Epithelial cell of esophagus (primary cell): ENCODE data around the gene CLEC18B.
"Not testable (repeated sequence)": the region's sequence is repeated elsewhere in the genome, so short reads cannot be mapped to it uniquely, and the experiment has no call there.

ENCODE experiments used
- DNase-seq: peaks from one replicate; pipeline ENCODE4 v3.0.0; 2010; ENCODE audit warnings: low read depth
- H3K4me3 ChIP-seq: 2 replicates; pipeline ENCODE4 v1.5.1; 2011; ENCODE audit warnings: mild to moderate bottlenecking, low read length, control low read depth
- TF ChIP-seq, protein P1 (sequence below): IDR thresholded peaks from 2 replicates; pipeline ENCODE4 v1.5.1; 2011; ENCODE audit warnings: low read depth, mild to moderate bottlenecking, low read length, control low read depth, inconsistent platforms; ENCODE audit not compliant: insufficient read depth; ENCODE audit errors: missing control alignments

CLEC18B gene

DNA sequence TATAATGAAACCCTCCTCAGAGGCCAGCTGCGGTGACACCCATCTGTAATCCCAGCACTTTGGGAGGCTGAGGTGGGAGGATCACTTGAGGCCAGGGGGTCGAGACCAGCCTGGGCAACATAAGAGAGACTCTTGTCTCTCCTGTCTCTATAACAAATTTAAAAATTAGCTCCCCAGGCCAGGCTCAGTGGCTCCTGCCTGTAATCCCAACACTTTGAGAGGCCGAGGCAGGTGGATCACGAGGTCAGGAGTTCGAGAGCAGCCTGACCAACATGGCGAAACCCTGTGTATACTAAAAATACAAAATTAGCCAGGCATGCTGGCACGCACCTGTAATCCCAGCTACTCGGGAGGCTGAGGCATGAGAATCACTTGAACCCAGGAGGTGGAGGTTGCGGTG is 27.1 kb downstream of the CLEC18B start:
- DNase-seq, H3K4me3 ChIP-seq: not testable (repeated sequence)

DNA sequence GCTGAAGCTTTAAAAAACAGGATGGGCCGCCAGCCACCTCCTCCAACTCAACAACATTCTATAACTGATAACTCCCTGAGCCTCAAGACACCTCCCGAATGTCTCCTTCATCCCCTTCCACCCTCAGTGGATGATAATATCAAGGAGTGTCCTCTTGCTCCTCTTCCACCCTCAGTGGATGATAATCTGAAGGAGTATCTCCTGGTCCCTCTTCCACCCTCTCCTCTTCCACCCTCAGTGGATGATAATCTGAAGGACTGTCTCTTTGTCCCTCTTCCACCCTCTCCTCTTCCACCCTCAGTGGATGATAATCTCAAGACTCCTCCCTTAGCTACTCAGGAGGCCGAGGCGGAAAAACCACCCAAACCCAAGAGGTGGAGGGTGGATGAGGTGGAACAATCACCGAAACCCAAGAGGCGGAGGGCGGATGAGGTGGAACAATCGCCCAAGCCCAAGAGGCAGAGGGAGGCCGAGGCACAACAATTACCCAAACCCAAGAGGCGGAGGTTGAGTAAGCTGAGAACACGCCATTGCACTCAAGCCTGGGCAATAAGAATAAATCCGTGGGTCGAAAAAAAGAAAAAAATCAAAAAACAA is 29.7 kb downstream of the CLEC18B start:
- DNase-seq, H3K4me3 ChIP-seq: not testable (repeated sequence)

DNA sequence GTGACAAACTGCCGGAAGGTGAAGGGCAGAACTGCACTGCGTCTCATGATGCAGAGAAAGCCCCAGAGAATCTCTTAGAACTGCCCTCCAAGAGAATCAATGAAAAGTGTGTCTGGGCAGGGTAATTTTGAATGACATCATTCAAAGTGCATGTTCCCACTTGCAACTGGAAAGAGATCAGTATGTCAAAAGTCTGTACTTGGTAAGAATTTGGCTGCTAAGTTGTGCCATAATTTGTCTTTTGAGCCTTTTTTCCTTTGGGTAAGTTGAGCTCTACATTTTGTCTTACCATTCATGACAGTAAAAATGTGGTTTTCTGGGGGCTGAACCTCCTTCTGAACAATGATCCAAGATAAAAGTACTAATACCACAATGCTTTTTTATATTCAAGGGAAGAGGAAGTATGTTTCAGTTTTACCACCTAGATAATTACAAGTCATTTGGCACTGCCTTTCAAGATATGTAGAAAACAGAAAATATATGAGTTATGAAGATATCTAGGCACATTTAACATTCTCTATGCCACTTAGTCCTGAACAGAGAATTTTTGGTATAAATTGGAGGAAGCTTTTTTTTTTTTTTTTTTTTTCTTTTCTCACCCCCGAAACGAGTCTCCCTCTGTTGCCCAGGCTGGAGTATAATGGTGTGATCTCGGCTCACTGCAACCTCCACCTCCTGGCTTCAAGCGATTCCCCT is 38.8 kb downstream of the CLEC18B start:
- DNase-seq: peak; percentile 50
- not testable (repeated sequence) for H3K4me3 ChIP-seq

DNA sequence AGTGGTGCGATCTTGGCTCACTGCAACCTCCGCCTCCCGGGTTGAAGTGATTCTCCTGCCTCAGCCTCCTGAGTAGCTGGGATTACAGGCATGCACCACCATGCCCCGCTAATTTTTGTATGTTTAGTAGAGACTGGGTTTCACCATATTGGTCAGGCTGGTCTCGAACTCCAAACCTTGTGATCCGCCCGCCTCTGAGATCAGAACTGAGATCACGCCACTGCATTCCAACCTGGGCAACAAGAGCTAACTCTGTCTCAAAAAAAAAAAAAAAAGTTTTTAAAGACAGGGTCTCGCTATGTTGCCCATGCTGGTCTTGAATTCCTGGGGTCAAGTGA is 47.5 kb downstream of the CLEC18B start:
- DNase-seq, H3K4me3 ChIP-seq: not testable (repeated sequence)

DNA sequence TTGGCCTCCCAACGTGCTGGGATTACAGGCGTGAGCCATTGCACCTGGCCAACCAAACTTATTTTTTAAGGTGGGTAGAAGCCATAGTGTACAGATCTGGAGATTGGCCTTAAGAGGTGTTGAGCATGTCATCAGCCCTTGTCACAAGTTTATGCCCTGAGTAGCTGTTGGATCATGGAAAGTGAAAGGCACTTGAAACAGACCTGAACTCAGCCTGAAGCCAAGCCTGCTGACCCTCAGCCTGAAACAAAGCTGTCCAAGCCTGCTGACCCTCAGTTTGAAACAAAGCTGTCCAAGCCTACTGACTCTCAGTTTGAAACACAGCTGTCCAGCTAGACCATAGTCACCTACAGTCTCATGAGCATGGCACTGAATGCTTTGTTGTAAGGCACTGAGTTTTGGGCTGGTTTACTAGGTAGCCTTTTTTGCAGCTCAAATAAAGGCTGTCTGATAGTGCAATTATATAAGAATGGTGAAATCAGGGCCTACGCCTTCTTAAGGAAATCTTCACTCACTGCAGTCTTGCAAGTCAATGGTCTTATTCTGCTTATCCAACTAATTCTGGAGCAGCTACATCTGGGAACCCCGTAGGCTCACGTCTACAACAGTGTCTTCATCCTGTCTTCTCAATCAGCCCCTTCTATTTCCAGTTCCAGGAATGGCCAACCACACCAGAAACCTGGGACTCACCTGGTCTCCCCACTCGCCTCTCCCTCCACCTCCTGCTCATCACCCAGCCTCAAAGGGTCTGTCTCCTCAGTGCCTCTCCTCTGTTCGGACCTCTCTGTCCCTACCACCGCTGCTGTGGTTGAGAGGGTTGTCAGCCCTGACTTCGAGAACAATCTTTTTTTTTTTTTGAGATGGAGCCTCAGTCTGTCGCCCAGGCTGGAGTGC is 48.1 kb downstream of the CLEC18B start:
- no peak overlapping the region for H3K4me3 ChIP-seq
- TF ChIP-seq, protein P1, sequence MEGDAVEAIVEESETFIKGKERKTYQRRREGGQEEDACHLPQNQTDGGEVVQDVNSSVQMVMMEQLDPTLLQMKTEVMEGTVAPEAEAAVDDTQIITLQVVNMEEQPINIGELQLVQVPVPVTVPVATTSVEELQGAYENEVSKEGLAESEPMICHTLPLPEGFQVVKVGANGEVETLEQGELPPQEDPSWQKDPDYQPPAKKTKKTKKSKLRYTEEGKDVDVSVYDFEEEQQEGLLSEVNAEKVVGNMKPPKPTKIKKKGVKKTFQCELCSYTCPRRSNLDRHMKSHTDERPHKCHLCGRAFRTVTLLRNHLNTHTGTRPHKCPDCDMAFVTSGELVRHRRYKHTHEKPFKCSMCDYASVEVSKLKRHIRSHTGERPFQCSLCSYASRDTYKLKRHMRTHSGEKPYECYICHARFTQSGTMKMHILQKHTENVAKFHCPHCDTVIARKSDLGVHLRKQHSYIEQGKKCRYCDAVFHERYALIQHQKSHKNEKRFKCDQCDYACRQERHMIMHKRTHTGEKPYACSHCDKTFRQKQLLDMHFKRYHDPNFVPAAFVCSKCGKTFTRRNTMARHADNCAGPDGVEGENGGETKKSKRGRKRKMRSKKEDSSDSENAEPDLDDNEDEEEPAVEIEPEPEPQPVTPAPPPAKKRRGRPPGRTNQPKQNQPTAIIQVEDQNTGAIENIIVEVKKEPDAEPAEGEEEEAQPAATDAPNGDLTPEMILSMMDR: no peak
- no peak for DNase-seq

DNA sequence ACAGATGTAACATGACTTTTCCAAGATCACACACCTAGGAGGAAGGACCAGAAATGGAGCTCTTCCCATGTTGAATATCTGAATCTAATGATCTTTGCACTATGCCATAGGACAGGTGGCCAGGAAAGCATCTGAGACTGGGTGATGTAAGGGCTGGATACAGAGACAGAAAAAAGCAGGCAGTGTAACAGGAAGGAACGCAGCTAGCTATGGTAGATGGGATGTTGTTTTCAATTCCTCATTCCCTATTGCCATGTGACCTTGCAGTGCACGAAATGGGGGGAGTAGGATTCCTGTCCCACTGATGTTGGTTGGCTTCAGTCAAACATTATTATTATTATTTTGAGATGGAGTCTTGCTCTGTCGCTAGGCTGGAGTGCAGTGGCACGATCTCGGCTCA is 48.9 kb downstream of the CLEC18B start:
- DNase-seq: no peak
- TF ChIP-seq, protein P1: no peak
- H3K4me3 ChIP-seq: no peak overlapping the region

DNA sequence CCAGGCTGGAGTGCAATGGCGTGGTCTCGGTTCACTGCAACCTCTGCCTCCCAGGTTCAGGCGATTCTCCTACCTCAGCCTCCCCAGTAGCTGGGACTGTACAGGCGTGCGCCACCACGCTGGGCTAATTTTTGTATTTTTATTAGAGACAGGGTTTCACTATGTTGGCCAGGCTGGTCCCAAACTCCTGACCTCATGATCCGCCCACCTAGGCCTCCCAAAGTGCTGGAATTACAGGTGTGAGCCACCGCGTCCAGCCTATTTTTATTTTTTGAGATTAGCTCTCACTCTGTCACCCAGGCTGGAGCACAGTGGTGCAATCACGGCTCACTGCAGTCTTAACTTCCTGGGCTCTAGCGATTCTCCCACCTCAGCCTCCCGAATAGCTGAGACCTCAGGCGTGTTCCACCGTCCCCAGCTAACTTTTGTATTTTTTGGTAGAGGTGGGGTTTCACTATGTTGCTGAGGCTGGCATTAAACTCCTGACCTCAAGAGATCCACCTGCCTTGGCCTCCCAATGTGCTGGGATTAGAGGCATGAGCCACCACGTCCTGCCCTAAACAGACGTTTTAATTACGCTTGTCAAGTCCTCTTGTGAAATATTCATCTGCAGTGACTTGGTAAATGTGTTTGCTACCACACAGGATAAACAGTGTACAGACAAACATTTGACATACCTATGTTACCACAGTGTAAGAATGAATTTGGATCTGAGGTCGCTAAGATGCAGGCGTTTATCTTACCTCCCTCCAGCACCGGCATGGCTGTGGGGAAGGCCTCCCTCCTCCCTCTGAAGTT is 50.7 kb downstream of the CLEC18B start:
- DNase-seq, H3K4me3 ChIP-seq: not testable (repeated sequence)

DNA sequence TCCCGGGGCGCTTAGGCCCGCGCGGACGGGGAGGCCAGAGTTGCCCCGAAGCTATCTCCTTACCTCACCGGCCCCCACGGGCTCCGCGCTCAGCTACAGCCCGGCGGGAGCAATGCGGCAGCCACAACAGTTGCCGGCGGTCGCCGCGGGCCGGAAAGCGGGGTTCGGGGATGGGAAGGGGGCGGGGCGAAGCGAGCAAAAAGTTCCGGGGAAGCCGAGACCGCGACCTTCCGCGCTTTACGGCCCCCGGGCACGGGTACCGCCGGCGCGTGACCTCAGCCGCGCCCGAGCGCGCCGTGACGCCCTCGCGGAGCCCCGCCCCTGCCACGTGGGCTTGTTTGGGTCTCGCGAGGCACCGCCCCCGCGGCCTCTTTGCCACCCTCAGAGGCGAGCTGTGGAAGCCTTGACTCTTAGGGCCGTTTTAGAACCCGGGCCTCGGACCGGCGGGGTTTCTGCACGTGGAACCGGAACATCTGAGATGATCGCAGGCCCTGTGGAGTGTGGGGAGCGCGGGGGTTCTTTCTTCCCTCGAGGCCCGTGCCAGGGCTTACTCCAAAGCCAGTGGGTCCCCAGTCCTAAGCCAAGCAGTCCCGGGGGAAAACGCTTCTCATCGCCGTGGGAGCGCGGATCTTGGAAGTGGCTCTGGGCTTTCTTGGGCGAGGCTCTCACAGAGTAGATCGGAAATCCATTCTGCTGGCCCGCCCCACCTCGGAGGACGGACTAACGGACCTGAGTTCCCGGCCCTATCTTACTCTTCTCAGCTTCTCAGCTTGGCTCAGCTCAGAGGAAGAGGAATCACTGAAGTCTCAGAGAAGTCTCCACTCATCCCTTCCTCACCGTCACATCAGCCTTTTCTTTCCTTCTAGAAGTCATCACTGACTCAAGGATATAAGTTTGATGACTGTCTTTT is 53.0 kb downstream of the CLEC18B start:
- DNase-seq: peak; percentile 81
- peak overlapping the region; percentile 58 for H3K4me3 ChIP-seq

DNA sequence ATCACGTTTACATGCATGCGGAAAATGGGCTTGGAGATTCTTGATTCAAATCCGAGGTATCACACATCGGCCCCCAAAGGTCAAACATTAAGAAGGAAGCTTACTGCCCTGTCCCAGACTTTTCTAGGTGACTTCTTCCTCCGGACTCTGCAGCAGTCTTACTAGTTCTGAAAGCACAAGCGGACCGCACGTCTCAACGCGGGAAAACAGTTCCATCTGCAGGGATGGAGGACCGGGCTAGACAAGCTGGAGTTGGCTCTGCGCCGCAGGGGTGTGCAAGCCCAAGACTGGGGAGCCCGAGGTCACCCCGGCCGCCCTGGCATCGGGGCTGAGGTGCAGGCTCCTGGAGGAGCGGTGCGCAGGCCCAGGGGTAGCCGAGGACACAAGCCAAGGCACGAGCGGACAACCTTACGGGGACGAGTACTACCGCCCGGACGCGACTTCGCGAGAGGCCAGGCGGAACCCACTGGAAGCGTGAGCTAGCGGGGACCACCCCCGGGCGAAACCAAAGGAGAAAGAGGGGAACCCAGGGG is 53.7 kb downstream of the CLEC18B start:
- peak overlapping the region; percentile 58 for H3K4me3 ChIP-seq
- peak; percentile 23 for DNase-seq

DNA sequence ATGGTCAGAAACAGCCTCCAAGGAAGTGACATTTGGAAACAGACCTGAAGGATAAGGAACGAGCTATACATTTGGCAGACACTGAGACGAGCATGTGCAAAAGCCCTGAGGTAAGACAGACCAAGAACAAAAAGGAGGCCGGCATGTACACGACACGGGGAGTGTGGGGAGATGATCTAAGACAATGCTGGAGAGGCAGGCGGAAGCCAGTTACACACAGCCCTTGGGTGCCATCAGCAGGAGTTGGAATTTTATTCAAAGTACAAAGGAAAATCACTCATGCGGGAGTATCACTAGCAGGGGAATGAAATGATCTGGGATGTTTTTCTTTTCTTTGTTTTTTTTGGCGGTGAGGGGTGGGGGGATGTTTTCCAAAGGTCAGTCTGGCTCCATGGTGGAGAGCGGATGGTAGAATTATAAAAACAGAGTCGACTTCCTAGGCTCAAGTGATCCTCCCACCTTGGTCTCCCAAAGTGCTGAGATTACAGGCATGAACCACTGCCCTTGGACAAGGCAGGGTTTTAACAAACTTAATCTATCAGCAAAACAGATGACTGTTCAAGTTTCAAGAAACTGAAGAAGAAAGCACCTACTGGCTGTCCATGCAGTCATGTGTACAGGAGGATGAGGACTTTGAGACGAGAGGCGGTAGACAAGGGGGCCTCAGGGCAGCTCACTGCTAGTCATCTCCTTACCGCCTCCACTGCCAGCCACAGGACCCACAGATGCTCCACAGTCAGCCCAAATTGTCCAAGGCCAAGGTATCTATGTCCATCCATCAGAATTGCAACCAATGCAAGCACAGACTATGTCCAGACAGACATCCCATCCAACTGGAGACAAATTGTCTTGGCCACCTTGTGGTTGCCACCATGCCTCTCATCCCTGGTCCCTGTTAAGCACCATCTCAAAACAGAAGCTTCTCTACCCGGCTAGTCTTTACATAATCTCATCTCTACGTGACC is 59.4 kb downstream of the CLEC18B start:
- not testable (repeated sequence) for DNase-seq

More for the DNA sequence above, 59.4 kb downstream of the CLEC18B start:
- not testable (repeated sequence) for H3K4me3 ChIP-seq
